ENCODE data around the gene RABAC1.

Gene RABAC1

DNA sequence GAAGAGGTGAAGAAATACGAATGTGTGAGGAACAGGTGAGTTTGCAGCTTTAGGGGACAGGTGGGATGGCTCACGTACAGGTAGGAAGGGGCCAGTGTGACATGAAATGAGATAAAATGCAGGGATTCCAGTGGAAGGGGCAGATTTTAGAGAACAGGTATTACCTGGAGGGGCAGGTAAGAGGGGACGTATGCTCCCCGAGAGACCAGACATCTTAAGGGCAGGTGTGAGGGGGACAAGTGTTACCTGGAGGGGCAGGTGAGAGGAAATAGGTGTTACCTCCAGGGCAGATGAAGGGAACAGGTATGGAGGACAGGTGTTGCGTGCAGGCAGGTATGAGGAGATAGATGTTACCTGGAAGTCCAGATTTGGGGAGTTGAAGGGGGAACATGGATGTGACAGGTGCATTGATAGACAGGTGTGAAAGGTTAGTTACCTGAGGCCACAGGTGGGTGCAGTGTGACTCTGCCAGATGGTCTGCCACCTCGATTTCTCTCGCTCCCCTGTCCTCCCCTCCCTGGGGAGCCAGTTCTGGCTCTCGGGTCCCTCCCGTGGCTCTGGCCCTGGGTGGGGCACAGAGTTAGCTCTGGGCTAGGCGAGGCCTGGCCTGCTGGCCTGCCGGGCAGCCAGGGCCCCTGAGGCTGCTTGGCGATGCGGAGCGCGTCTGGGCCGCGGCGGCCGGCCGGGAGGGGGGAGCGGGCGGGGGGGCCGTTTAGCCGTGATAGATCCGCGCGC is 32.9 kb downstream of the RABAC1 start:
- peaks cover 47% of the 10 kb centered on the region for H3K36me3 ChIP-seq (ENCODE audit: control insufficient read depth, low read length)
- peaks cover 12% of the 10 kb centered on the region for H3F3A ChIP-seq (ENCODE audit: control insufficient read depth, insufficient read depth)
- no peaks in the 10 kb centered on the region for H3K9me3 ChIP-seq (ENCODE audit: control insufficient read depth, insufficient read depth, low read length)
- H3K27me3 ChIP-seq (ENCODE audit: control insufficient read depth, low read length) = no peaks in the 10 kb centered on the region
- H3K9me2 ChIP-seq (replicated peaks; ENCODE audit: control insufficient read depth, low read length) = no peaks in the 10 kb centered on the region
- peaks cover 38% of the 10 kb centered on the region for H3K79me2 ChIP-seq (ENCODE audit: control insufficient read depth, low read length)
- H3K4me3 ChIP-seq (ENCODE audit: low read length) = no peak overlapping the region
- H3K4me2 ChIP-seq (ENCODE audit: low read length) = no peak overlapping the region
- H4K20me1 ChIP-seq (ENCODE audit: control insufficient read depth, insufficient read depth, low read depth, low read length) = no peaks in the 10 kb centered on the region
- TF ChIP-seq, protein P1, sequence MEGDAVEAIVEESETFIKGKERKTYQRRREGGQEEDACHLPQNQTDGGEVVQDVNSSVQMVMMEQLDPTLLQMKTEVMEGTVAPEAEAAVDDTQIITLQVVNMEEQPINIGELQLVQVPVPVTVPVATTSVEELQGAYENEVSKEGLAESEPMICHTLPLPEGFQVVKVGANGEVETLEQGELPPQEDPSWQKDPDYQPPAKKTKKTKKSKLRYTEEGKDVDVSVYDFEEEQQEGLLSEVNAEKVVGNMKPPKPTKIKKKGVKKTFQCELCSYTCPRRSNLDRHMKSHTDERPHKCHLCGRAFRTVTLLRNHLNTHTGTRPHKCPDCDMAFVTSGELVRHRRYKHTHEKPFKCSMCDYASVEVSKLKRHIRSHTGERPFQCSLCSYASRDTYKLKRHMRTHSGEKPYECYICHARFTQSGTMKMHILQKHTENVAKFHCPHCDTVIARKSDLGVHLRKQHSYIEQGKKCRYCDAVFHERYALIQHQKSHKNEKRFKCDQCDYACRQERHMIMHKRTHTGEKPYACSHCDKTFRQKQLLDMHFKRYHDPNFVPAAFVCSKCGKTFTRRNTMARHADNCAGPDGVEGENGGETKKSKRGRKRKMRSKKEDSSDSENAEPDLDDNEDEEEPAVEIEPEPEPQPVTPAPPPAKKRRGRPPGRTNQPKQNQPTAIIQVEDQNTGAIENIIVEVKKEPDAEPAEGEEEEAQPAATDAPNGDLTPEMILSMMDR (IDR thresholded peaks at IDR 0.05; ENCODE audit: low read depth, low read length, poor library complexity, severe bottlenecking) = no peak
- no peak for TF ChIP-seq EZH2phosphoT487 (IDR thresholded peaks at IDR 0.05; ENCODE audit: borderline replicate concordance, low read length)
- H3K4me1 ChIP-seq (ENCODE audit: control insufficient read depth, low read length) = peaks cover 65% of the 10 kb centered on the region
- no peak overlapping the region for H3K27ac ChIP-seq (ENCODE audit: low read depth, low read length)

DNA sequence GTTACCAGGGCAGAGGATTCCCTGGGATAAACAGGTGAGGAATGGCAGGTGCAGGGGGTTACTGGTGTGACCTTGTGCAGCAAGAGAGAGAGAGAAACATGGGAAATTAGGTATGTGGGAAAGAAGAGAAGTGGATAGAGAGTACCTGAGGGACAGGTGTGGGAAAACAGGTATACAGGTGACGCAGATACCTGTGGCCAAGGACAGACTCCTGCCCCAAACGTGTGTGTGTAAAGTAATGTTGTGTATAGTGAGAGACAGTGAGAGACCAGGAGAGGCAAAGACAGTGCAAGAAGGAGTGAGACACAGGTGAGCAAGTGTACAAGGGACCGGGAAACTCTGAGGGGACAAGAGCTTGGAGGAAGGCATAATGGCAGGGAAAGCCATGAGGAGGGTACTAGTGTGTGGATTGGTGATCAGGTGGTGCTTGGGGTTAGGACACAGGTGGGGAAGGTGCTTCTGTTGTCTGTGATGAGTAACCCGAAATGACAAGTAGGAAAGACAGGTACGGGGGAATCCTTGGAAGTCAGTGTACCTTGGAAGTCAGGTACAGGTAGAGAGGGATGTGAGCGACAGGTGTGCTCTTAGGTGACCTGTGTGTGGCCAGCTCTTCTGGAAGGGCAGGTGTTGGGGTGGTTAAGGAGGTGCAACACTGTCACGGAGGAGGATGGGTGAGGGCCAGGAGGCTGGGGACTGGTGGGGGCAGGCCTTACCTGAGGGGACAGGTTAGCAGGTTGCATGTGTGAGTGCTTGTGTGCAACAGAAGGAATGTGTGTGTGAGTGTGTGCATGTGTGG is 33.7 kb downstream of the RABAC1 start:
- Histone ChIP-seq H3K4me1 (ENCODE audit: control insufficient read depth, low read length) (peaks cover 62% of the 10 kb centered on the region), H3K27me3 (ENCODE audit: control insufficient read depth, low read length) (no peaks in the 10 kb centered on the region), H3K9me2 (replicated peaks; ENCODE audit: control insufficient read depth, low read length) (no peaks in the 10 kb centered on the region), H3K9me3 (ENCODE audit: control insufficient read depth, insufficient read depth, low read length) (no peaks in the 10 kb centered on the region), H4K20me1 (ENCODE audit: control insufficient read depth, insufficient read depth, low read depth, low read length) (no peaks in the 10 kb centered on the region), H3K4me3 (ENCODE audit: low read length) (no peak overlapping the region), H3K79me2 (ENCODE audit: control insufficient read depth, low read length) (peaks cover 32% of the 10 kb centered on the region), H3K36me3 (ENCODE audit: control insufficient read depth, low read length) (peaks cover 39% of the 10 kb centered on the region), H3K4me2 (ENCODE audit: low read length) (no peak overlapping the region), H3F3A (ENCODE audit: control insufficient read depth, insufficient read depth) (peaks cover 8% of the 10 kb centered on the region), H3K27ac (ENCODE audit: low read depth, low read length) (no peak overlapping the region)
- TF ChIP-seq EZH2phosphoT487 (IDR thresholded peaks at IDR 0.05; ENCODE audit: borderline replicate concordance, low read length) = no peak
- TF ChIP-seq, protein P1 (IDR thresholded peaks at IDR 0.05; ENCODE audit: low read depth, low read length, poor library complexity, severe bottlenecking) = no peak

DNA sequence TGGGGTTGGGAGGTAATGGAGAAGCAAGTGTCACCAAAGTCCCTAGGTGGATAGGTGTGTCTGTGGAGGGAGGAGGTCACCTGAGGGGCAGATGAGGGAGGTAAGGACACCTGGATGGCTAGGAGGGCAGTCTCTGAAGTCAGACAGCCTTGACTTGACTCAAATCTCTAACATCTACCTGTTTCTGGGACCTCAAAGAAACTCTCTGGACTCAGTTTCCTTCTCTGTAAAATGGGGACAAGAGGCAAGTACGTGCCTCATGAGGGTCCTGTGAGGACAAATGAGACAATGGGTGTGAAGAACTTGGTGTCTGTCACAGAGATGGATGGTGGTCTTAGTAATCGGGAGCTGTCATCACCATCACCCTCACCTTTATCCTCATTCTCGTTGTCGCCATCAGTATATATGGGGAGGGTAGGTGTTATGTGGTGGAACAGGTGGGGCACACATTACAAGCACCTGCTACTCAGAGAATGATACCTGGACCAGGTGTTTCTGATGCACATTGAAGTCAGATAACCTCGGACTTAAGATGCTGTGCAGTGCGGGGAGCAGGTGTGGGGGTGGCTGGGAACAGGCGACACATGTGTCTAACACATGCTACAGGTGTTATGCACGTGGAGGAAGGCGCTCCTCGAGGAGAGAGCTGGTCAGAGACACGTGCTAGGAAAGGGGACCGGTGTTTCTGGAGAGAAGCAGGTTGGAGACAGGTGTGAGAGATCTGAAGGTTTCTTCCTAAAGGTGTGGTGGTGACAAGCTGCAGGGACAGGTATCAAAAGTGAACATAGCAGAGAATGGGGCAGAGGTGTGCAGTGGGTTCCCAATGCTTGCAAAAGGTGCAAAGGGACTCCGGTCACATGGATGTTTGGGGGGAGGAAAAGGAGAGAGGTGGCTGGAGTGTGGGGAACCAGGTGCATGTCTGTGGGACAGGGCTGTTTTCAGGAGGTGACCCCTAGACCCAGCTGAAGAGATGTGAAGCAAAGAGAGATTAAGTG is 34.7 kb downstream of the RABAC1 start:
- H3K9me2 ChIP-seq (replicated peaks; ENCODE audit: control insufficient read depth, low read length) = no peaks in the 10 kb centered on the region
- no peak overlapping the region for H3K4me2 ChIP-seq (ENCODE audit: low read length)
- peaks cover 52% of the 10 kb centered on the region for H3K4me1 ChIP-seq (ENCODE audit: control insufficient read depth, low read length)
- H3K4me3 ChIP-seq (ENCODE audit: low read length) = no peak overlapping the region
- no peaks in the 10 kb centered on the region for H4K20me1 ChIP-seq (ENCODE audit: control insufficient read depth, insufficient read depth, low read depth, low read length)
- H3K27ac ChIP-seq (ENCODE audit: low read depth, low read length) = no peak overlapping the region
- H3K79me2 ChIP-seq (ENCODE audit: control insufficient read depth, low read length) = peaks cover 26% of the 10 kb centered on the region
- H3K9me3 ChIP-seq (ENCODE audit: control insufficient read depth, insufficient read depth, low read length) = no peaks in the 10 kb centered on the region
- H3F3A ChIP-seq (ENCODE audit: control insufficient read depth, insufficient read depth) = peaks cover 2% of the 10 kb centered on the region
- TF ChIP-seq EZH2phosphoT487 (IDR thresholded peaks at IDR 0.05; ENCODE audit: borderline replicate concordance, low read length) = no peak
- peaks cover 30% of the 10 kb centered on the region for H3K36me3 ChIP-seq (ENCODE audit: control insufficient read depth, low read length)
- H3K27me3 ChIP-seq (ENCODE audit: control insufficient read depth, low read length) = no peaks in the 10 kb centered on the region

Data from DOHH2 (cell line).